Right ventricle myocardium superior (tissue), 1 donor: ENCODE measurements around the gene RB1. TPM values are rescaled to one million over a fixed set of nuclear protein-coding genes. Genes with fewer than 3 reads are reported as not detected.
"Not testable (repeated sequence)": the region's sequence is repeated elsewhere in the genome, so short reads cannot be mapped to it uniquely, and the experiment has no call there.

ENCODE experiments used
- ATAC-seq: fragments of 200-7000 bp; cut with Tn5 transposase; one replicate; pipeline ENCODE4 v1.9.1; 2020; ENCODE audit warnings: mild to moderate bottlenecking; ENCODE audit not compliant: poor library complexity
- DNase-seq: peaks from one replicate; pipeline ENCODE4 v3.0.0-alpha.2; 2020
- intact Hi-C: fragments of 100-400 bp; cut with DNase I; formaldehyde crosslinking; loops from one replicate; pipeline ENCODE4 v1.11.2; 2022
- total RNA-seq: library from RNA; stranded (reverse); fragmentation: NEBNext Ultra II Directional; extraction: Animal tissue kit (Norgen Biotek cat#: 25700); gene quantifications from one replicate; pipeline ENCODE4 v1.2.1, GENCODE V29; 2021
- donor health status: DM: no; HTN: yes; CAD: no; lungs with severe emphysema.

Gene RB1
- total RNA-seq, 1 donor from 2014 or later, result 24.4 TPM

GRCh38 chr13:48398450-48399095, 95.0 kb downstream of the RB1 start:
- intact Hi-C loops, result no loop called here
- no peak for DNase-seq
- ATAC-seq, result no peak

- DNase-seq (no peak), ATAC-seq (no peak)
- intact Hi-C loops, result no loop called here
These were observed 96.6 kb downstream of the RB1 start for GRCh38 chr13:48400090-48400694.

GRCh38 chr13:48400850-48401291, 97.3 kb downstream of the RB1 start:
- DNase-seq, result no peak
- peak; percentile 67 for ATAC-seq
- intact Hi-C loops, result no loop called here

GRCh38 chr13:48401480-48401879, 97.9 kb downstream of the RB1 start:
- DNase-seq, result no peak
- ATAC-seq, result no peak
- intact Hi-C loops, result no loop called here

- DNase-seq (no peak), ATAC-seq (peak; percentile 5)
- intact Hi-C loops, result no loop called here
These were observed 98.9 kb downstream of the RB1 start for GRCh38 chr13:48402325-48402932.

- intact Hi-C loops, result no loop called here
- DNase-seq (no peak), ATAC-seq (peak; percentile 72)
These were observed 99.6 kb downstream of the RB1 start for GRCh38 chr13:48403151-48403631.

GRCh38 chr13:48403913-48404312, 100.4 kb downstream of the RB1 start:
- ATAC-seq, result no peak
- intact Hi-C loops, result no loop called here
- DNase-seq, result no peak

GRCh38 chr13:48404952-48405351, 101.4 kb downstream of the RB1 start:
- DNase-seq (no peak), ATAC-seq (no peak)
- intact Hi-C loops, result no loop called here

GRCh38 chr13:48405875-48406274, 102.3 kb downstream of the RB1 start:
- ATAC-seq, result no peak
- intact Hi-C loops, result no loop called here

GRCh38 chr13:48410199-48410598, 106.6 kb downstream of the RB1 start:
- ATAC-seq, result no peak
- DNase-seq, result no peak
- intact Hi-C loops, result no loop called here

More at GRCh38 chr13:48405875-48406274, 102.3 kb downstream of the RB1 start:
- DNase-seq, result no peak

- intact Hi-C loops, result no loop called here
- ATAC-seq, result no peak
- no peak for DNase-seq
These were observed 107.7 kb downstream of the RB1 start for GRCh38 chr13:48411147-48411794.

GRCh38 chr13:48411841-48412531, 108.4 kb downstream of the RB1 start:
- DNase-seq (no peak), ATAC-seq (peak; percentile 54)
- intact Hi-C loops, result no loop called here

- intact Hi-C loops, result no loop called here
- ATAC-seq (peak; percentile 83), DNase-seq (no peak)
These were observed 109.4 kb downstream of the RB1 start, which contains the start of gene LPAR6 for GRCh38 chr13:48412881-48413351. Gene LPAR6, minus strand, starts transcription at chr13:48413113. Its CDS starts 690 bp downstream, at chr13:48412423.

- intact Hi-C loops, result no loop called here
- DNase-seq (no peak), ATAC-seq (no peak)
These were observed 111.0 kb downstream of the RB1 start for GRCh38 chr13:48414501-48414900.

GRCh38 chr13:48415516-48415915, 112.0 kb downstream of the RB1 start:
- DNase-seq, result no peak
- ATAC-seq, result no peak
- intact Hi-C loops, result no loop called here

- intact Hi-C loops, ATAC-seq, DNase-seq: not testable (repeated sequence)
These were observed 118.5 kb downstream of the RB1 start for GRCh38 chr13:48422003-48422402.

GRCh38 chr13:48424212-48424611, 120.7 kb downstream of the RB1 start:
- intact Hi-C loops, result no loop called here
- no peak for ATAC-seq
- DNase-seq, result no peak

- intact Hi-C loops, result no loop called here
- DNase-seq (no peak), ATAC-seq (no peak)
These were observed 122.5 kb downstream of the RB1 start for GRCh38 chr13:48426052-48426451.
